Stimulated activated CD4-positive, alpha-beta T cell treated with anti-CD3 and anti-CD28 coated beads, TNF-alpha, amount 100 ng/mL, for 4 hours (primary cell): ENCODE results near the gene CSMD2.

Source experiments
- DNase-seq, 3 experiments: peaks; one replicate each; pipeline ENCODE4 v3.0.0-alpha.2; 2020; ENCODE audit warnings: low read depth in 3 of 3

CSMD2 gene

GRCh38 chr1:33608825-33609400 lies 556.1 kb downstream of the CSMD2 start:
- DNase-seq = no peak

GRCh38 chr1:33607444-33608005 lies 557.5 kb downstream of the CSMD2 start:
- no peak for DNase-seq

- no peak for DNase-seq
Observed at GRCh38 chr1:33606272-33606671, 558.8 kb downstream of the CSMD2 start.

GRCh38 chr1:33602271-33602670 lies 562.8 kb downstream of the CSMD2 start:
- no peak for DNase-seq

GRCh38 chr1:33601751-33602150 lies 563.3 kb downstream of the CSMD2 start:
- DNase-seq = no peak

GRCh38 chr1:33599516-33600115 lies 565.4 kb downstream of the CSMD2 start:
- DNase-seq = no peak

- DNase-seq = no peak
Observed at GRCh38 chr1:33588726-33589125, 576.3 kb downstream of the CSMD2 start.

- DNase-seq = no peak
Observed at GRCh38 chr1:33586795-33587194, 578.2 kb downstream of the CSMD2 start.

- no peak for DNase-seq
Observed at GRCh38 chr1:33586106-33586505, 578.9 kb downstream of the CSMD2 start.

- DNase-seq = no peak
Observed at GRCh38 chr1:33583567-33583966, 581.5 kb downstream of the CSMD2 start.

- no peak for DNase-seq
Observed at GRCh38 chr1:33578557-33579448, 586.2 kb downstream of the CSMD2 start.

GRCh38 chr1:33577663-33578062 lies 587.4 kb downstream of the CSMD2 start:
- no peak for DNase-seq

- DNase-seq = no peak
Observed at GRCh38 chr1:33576821-33577599, 588.0 kb downstream of the CSMD2 start.

- DNase-seq = no peak
Observed at GRCh38 chr1:33575324-33575879, 589.6 kb downstream of the CSMD2 start.

GRCh38 chr1:33573661-33574060 lies 591.4 kb downstream of the CSMD2 start:
- DNase-seq = no peak

GRCh38 chr1:33572387-33572786 lies 592.6 kb downstream of the CSMD2 start:
- no peak for DNase-seq

- no peak for DNase-seq
Observed at GRCh38 chr1:33569331-33569730, 595.7 kb downstream of the CSMD2 start.

GRCh38 chr1:33563699-33564098 lies 601.3 kb downstream of the CSMD2 start:
- no peak for DNase-seq

GRCh38 chr1:33562563-33562962 lies 602.5 kb downstream of the CSMD2 start:
- DNase-seq = no peak

GRCh38 chr1:33561576-33561975 lies 603.5 kb downstream of the CSMD2 start:
- DNase-seq = no peak

GRCh38 chr1:33560680-33561079 lies 604.4 kb downstream of the CSMD2 start:
- no peak for DNase-seq
